ENCODE results near the gene SPAG4.

The SPAG4 gene, protein sequence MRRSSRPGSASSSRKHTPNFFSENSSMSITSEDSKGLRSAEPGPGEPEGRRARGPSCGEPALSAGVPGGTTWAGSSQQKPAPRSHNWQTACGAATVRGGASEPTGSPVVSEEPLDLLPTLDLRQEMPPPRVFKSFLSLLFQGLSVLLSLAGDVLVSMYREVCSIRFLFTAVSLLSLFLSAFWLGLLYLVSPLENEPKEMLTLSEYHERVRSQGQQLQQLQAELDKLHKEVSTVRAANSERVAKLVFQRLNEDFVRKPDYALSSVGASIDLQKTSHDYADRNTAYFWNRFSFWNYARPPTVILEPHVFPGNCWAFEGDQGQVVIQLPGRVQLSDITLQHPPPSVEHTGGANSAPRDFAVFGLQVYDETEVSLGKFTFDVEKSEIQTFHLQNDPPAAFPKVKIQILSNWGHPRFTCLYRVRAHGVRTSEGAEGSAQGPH

DNA sequence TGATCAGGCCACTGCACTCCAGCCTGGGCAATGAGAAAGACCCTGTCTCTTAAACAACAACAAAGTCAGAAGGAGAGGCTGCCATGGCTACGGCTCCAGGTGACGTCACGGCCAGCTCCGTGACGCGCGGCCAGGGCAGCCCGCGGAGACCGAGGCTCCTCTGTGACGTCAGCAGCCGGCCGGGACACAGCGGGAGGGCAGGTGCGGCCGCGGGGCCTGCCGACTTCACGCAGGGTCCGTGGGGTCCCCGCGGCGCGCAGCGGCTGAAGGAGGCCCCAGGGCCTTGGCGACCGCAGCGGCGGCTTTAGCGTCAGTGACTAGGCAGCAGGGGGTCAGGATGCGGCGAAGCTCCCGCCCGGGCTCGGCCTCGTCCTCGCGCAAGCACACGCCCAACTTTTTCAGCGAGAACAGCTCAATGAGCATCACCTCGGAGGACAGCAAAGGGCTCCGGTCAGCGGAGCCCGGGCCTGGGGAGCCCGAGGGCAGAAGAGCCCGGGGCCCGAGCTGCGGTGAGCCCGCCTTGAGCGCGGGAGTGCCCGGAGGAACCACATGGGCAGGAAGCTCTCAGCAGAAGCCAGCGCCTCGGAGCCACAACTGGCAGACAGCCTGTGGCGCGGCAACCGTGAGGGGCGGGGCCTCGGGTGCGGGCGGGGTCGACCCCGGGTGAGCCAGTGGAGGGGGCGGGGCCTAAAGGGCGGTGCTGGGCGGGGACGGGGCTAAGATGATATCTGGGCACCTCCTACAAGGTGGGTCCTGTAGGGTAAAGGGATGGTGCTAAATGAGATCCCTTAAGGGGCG, at the start of gene SPAG4:
TSS of gene SPAG4 (plus strand) at position 163 of the 798 bp plus-strand sequence. CDS start at position 338, 175 bp downstream.
- DNase-seq: peak; percentile 93

DNA sequence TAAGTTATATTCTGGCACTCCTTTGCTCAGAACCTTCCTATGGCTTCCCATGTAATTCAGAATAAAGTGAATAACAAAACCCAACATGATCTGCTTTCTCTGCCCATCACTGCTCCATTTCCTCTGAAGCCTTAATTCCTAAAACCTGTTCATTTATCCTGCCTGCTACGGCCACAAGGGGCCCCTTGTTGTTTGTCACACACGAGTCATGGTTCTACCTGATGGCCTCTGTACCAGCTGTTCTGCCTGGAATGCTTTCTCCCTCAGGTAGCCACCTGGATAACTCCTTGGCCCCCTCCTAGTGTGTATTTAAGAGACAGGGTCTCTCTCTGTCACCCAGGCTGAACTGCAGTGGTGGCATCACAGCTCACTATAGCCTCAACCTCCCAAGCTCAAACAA, 47.0 kb upstream of the SPAG4 start:
- DNase-seq: no peak

DNA sequence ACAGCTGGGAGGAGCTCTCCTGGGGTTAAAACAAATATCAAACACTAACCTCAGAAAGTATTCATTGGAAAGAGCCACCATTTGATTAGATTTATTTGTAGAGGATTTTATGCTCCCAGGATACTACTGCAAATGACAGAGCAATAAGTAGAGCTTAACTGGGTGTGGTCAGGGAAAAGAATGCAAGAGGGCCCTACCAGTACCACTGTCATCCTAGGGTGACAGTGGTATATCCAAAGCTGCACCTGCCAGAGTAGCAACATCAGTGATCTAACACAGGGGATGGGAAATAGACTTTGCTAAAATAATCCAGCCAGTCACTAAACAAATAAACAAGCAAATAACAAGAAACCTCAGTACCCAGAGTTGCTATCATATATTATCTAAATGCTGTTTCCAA, 44.1 kb upstream of the SPAG4 start:
- DNase-seq: no peak

DNA sequence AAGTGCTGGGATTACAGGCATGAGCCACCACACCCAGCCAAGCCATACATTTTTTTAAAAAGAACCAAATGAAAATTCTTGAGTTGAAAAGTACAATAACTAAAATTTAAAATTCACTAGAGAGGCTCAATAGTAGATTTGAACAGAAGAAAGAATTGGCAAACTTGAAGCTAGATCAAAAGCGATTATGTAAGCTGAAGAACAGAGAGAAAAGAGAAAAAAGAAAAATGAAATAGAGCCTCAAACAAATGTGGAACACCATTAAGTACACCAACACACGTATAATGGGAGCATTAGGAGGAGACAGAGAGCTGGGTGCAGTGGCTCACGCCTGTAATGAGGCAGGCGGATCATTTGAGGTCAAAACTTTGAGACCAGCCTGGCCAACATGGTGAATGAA, 42.8 kb upstream of the SPAG4 start:
- DNase-seq: no peak

DNA sequence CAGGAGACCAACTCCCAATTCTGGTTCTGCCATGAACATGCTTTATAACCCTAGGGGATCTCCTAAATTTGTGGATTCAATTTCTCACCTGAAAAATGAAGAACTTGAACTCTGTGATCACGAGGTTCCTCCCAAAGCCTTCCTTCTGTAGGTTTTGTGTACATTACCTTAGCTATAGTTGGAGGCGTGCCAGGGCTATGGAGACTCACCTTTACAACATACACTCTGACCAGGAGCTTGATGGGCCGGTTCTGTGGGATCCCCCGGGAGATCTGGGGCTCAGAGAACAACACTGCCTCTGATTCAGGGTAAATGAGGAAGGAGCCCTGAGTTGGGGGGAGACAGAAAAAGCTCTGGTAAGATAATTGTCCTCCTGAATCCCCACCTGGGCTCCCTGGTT, 39.7 kb upstream of the SPAG4 start:
- no peak for DNase-seq

DNA sequence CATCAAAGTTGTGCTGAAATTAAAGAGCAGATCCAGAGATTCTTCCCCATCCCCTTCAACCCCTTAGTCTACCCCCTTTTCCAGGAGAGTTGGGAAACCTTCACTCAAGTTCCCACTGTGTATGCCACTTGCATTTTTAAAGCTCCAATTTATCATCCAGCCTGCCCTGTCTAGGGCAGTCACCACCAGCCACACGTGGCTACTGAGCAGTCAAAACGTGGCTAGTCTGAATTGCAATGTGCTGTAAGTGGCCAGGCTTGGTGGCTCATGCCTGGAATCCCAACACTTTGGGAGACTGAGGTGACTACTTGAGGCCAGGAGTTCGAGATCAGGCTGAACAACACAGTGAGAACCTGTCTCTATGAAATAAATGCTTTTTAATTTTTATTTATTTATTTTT, 38.8 kb upstream of the SPAG4 start:
- no peak for DNase-seq

DNA sequence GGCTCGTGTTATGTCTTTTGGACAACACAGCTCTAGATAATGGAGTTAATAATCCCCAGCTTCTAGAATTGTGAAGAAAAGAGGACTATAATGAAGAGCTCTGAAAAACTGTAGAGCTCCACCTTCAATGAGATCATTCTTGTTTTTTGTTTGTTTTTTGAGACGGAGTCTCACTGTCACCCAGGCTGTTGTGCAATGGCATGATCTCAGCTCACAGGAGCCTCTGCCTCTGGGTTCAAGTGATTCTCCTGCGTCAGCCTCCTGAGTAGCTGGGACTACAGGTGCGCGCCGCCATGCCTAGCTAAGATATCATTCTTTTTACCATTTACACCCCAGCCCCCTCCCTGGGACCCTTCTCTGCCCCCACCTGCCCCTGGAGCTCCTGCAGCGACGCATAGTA, 37.2 kb upstream of the SPAG4 start:
- DNase-seq: no peak

DNA sequence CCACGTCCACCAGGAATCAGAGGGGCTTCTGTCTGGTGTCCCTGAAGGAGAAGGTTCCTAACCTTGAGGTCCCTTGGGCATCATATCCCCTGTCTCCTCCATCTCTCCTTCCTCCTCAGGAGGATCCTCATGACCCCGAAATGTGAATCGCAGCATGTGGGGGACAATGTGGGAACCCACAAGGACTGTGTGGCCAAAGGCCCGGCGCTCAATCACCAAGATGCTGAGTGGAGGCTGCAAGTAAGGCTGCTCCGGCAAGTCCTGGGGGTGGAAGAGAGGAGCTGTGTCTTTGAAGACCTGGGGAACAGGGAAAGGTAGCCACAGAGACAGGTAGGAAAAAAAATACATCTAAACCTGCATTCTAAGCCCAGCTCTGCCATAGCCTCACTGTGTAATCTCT, 36.4 kb upstream of the SPAG4 start:
- DNase-seq: no peak

DNA sequence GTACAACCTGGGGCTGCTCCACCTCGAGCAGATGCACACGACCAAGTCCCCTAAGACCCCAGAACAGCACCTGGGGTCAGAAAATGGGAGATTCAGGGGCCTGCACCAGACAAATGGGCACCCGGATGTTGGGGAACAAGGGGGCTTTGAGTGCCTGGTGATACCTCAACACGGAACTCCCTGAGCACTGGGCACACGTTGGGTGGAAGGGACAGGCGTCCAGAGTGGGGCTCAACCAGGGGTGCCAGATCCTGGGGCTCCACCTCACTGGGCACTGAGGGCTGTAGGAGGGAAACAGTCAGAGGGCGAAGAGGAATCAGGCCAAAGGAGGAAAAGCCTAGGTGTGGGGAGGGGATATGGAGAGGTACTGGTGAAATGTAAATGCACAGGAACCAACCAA, 33.5 kb upstream of the SPAG4 start:
- no peak for DNase-seq

DNA sequence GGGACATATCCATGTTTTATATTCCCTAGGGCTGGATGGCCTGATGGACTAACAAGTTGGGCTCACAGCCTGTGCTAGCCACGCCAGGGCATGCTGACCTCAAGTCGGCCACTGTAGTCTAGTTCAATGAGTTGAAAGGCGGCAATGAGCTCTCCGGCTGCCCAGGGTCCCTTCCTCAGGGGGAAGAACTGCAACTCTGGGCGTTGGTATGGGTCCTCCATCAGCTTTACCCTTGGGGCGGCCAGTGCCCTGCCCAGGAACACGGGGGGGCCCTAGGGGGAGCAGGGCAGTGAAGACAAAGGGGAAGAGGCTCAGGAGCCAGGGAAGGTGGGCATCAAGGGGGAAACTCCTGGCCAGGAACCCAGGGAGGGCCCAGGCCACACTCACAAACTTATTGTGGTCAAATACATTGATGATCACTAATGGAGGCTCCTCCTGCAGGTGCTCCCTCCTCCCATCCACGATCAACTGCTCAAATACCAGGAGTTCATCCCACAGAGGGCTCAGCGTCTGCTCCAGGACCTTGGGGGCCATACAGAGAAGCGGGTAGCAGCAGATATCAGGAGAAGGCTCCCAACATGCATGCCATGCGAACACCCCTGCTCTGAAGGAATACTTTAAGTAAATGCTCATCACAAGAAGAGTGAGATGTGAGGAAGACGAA, 32.8 kb upstream of the SPAG4 start:
- no peak for DNase-seq

DNA sequence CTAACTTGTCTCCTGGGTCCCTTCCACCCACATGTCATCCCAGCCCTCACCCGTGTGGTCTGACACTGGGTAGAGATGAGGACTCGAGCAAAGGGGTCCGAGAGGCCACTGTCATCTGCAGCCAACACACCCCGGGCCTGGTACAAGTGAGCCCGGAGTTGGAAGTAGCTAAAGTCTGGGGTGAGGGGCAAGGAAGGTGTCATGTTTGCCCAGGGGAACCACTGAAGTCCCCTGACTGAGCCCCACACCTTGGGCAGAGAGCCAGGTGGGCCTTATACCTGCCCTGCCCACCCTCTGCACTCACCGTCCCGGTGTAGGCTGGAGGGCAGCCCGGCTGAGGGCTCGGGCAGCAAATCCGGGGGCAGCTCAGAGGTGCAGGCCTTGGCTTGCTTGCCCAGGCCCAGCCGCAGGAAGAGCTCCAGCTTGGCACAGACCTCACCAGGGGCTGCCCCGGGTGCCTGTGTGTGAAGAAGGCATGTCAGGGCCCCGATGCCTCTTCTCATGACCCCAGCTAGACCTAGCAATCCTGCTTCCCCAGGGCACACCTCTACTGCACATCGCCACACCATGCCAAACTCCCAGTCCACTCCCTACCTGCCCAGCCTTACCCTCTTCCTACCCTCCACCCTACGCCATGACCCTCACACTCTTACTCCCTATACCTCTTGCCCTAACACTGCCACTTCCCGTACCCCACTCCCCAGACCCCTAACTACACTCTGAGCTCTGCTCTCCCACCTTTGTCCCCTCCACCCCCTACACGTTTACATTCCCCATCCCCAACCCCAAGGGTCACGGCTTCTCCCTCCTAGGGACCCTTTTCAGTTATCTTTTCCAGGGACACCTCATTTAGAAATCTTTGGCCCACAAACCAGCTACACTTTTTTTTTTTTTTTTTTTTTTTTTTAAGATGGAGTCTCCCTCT, 31.7 kb upstream of the SPAG4 start:
- no peak for DNase-seq

DNA sequence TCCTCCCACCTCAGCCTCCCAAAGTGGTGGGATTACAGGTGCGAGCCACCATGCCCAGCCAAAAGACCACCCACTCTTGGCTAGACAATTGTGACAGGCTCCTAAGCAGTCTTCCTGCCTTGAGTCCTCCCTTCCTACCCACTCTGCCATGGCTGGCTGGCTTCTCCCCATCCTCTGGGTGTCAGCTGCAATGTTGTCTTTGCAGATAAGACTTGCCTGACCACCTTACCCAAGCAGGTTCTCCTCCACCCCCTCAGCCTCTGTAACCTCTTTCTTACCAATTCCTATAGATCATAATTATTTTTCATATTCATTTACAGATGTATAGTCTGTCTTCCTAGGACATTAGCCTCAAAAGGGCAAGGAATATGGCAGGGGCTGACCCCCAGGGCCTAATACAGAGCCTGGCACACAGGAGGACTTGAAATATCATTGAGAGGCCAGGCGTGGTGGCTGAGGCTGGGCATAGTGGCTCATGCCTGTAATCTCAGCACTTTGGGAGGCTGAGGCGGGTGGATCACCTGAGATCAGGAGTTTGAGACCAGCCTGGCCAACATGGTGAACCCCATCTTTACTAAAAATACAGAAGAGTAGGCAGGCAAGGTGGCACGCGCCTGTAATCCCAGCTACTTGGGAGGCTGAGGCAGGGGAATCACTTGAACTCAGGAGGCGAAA, 28.7 kb upstream of the SPAG4 start:
- no peak for DNase-seq

DNA sequence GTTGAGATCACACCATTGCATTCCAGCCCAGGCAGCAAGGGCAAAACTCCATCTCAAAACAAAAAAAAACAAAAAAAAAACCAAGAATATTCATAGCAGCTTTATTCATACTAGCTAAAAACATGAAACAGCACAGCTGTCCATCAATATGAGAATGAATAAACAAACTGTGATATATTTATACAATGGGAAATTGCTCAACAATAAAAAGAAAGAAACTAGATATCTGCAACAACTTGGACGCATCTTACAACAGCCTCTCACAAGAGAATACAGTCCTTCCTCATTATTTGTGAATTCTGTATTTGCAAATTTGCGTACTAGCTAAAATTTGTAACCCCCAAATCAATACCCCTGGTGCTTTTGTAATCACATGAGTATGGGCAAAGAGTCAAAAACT, 28.2 kb upstream of the SPAG4 start:
- DNase-seq: no peak

DNA sequence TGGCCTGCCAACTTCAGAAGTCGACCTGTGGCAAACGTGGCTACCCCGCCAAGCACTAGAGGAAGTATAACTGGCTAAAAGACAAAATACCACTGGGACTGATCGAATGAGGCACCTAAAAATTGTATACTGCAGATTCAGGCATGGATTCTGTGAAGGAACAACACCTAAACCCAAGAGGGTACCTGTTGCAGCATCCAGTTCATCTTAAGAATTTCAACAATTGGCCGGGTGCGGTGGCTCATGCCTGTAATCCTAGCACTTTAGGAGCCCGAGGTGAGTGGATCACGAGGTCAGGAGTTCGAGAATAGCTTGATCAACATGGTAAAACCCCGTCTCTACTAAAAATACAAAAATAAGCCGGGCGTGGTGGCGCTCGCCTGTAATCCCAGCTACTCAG, 27.2 kb upstream of the SPAG4 start:
- DNase-seq: no peak

DNA sequence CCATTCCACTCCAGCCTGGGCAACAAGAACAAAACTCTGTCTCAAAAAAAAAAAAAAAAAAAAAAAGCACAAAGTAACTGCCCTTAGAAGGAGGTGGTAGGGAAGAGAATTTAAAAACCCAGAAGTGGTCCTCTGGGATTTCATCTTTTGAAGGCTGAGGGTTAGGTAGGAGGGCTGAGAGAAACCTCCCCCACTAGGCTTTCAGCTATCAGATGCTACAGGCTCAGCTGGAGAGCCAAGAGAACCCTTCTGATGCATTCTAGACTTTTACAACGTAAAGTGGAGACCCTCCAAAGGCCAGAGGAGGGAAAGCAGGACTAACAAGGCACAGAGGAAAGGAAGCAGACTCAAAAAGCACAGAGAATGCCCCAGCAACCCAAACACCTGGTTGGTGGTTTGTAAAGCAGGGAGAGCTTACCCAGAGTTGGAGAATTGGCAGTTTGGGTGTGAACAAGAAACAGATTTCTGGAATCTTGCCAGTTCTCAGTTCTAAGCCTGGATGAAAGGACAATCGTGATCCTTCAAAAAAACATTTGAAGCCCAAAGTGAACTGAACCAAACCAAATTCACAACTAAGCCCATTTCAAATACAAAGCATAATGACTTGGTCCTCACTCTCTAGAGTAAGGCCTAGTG, 23.2 kb upstream of the SPAG4 start:
- no peak for DNase-seq

DNA sequence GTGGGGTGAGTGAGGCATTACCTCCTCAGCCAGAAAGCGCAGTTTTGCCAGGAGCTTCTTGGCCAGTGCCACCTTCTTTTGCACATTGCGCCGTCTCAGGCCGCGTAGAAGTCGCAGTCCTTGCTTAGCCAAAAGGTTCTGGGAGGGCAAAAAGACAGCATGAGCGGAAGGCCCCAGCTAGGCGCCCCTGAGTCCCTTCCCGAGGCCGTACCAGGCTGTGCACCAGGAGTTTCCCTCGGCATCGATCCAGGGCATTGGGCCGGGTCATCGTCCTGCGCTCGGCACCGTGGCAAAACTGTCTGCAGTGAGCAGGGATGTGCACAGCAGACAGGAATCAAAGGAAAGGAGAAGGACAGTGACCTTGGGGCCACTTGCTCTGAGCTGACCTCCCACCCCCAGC, 20.2 kb upstream of the SPAG4 start:
- DNase-seq: no peak

DNA sequence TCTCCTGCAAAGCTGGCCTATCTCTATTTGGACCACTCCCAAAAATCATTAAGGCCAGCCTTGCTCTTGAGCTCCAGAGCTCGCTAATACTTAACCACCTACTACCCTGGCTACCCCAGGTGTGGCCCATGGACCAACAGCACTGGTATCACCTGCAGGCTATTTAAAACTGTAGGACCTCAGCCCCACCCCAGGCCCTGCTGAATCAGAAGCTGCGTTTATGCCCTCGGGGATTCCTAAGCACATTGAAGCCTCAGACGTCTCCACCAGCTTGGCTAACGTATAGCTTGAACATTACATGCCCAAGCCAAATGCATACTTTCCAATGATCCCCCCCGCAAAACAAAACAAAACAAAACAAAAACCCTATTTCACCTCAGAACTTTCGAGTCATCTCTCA, 19.7 kb upstream of the SPAG4 start:
- no peak for DNase-seq

DNA sequence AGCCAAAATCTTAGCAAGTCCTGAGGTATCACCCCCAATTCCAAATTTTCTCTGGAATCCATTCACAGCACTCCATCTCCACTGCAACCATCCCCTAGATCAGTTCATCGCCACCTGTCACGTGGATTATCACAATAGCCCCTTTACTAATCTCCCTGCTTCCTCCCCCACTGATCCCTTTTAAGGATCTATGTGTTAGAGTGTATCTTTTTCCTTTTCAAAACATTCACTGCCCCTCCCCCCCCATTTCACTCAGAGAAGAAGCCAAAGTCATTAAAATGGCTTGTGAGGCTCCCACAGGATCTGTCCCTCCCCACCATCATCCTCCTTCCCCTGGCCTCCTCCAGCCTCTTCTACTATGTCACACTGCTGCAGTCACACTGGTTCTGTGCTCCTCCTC, 18.4 kb upstream of the SPAG4 start:
- DNase-seq: no peak

DNA sequence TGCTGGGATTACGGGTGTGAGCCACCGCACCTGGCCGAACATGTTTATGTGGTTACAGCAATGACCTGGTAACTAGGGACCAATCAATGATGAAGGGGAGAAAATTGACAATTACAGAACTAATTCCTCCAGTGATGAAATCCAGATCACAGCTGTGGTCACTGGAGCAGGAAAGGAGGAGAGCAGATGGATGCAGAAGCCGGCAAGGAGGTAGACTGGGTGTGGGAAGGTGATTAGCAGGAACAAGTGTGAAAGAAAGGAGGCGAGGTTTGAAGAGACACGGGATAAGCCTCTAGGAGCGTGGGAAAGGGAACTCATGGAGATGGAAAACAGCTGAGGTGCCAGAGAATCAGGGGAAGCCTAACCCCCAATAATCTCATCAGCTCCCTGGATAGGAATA, 17.2 kb upstream of the SPAG4 start:
- peak; percentile 34 for DNase-seq

DNA sequence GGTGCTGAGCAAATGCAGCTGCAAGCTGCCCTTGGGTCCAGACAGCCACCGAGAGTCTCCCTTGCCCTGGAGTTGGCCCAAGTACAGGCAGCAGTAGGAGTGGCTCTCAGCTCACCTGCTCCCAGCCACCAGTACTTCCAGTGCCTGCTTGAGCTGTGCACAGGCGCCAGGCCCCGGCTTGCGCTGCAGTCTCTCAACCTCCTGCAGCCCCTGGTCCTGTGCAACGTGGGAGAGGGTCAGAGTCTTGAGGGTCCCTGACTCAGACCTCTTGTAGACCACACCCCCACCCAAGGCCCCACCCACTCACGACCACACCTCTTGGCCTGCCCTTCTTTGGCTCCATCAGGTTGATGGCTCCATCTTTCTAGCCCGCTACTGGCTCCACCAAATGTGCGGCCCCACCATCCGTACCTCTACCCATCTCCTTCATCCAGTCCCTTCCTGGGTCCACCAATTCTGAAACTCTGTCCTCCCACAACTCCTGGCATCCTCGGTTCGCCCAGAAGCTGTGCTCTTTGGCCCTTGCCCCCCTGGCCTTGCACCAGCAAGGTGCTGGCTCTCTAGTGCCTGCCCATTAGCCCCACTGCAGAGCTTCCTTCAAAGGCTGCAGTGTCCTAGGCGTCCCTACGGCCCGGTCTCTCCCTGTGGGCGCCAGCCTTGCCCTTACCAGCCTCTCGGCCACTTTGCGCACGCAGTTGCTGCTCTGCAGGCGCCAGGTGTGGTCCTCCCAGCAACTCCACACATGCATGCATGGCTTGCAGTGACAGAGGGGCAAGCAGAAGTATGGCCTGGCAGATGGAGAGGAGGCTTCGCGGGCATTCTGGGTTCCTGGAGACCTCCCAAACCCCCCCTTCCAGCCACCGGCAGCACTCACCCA, 16.5 kb upstream of the SPAG4 start:
- peak; percentile 59 for DNase-seq

DNA sequence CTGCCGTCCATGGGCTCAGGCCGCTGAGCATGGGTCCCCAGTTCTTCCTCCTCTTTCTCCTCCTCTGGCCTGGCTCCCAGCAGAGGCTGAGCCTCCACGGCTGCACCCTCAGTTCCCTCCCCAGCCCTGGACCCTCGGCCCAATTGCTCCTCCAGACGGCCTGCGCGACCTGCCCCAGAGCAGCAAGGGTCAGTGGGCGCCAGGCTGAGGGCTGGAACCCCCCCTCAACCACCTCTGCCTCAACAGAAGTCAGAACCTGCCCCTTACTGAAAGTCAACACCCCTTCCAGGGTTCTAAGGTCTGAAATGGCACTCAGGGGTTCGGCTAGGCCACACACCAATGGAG, 15.9 kb upstream of the SPAG4 start:
- no peak for DNase-seq
